Ishikawa (cell line): Measurements from ENCODE around the gene PTPRM.

Source experiments
- TAF1 ChIP-seq: IDR thresholded peaks from 2 replicates; pipeline ENCODE4 v1.6.1; 2012; ENCODE audit warnings: low read depth, mild to moderate bottlenecking
- TCF12 ChIP-seq: IDR thresholded peaks from 2 replicates; pipeline ENCODE4 v1.6.1; 2012; ENCODE audit warnings: low read depth

GRCh38 chr18:7592305-7593071 lies 25.4 kb downstream of the PTPRM start:
- TF ChIP-seq TAF1 = no peak
- TF ChIP-seq TCF12 = no peak
